SK-N-SH (cell line): Measurements from ENCODE around the gene CTNND1. TPM values are rescaled to one million over a fixed set of nuclear protein-coding genes. Genes with fewer than 3 reads are reported as not detected.

Experiments
- CTCF ChIA-PET: fragments of 300-600, 350-600 bp; formaldehyde crosslinking; extraction: SDS; loops from one replicate; lab custom pipeline; 2021; lab: Yijun Ruan, JAX
- POLR2A ChIA-PET: fragments of 350-600 bp; sonication (Branson Sonifier 250); formaldehyde crosslinking; extraction: SDS; loops from one replicate; lab custom pipeline; 2020; ENCODE audit warnings: antibody characterized with exemption, inconsistent platforms; lab: Yijun Ruan, JAX
- DNase-seq: peaks from one replicate; pipeline ENCODE4 v3.0.0; 2012
- H2AFZ ChIP-seq: fragments of 200-600 bp; sonication (generic); 2 replicates; pipeline ENCODE4 v1.8.1; 2016; ENCODE audit warnings: antibody characterized with exemption, mild to moderate bottlenecking, low read depth
- H3F3A ChIP-seq: fragments of 200-600 bp; sonication (generic); replicated peaks from 2 replicates; pipeline ENCODE3; 2016; ENCODE audit warnings: antibody characterized with exemption, mild to moderate bottlenecking; ENCODE audit not compliant: insufficient read depth
- H3K27ac ChIP-seq, 2 experiments: fragments of 200-500 bp in 1 of 2; fragments of 200-600 bp in 1 of 2; sonication (Bioruptor generic) in 1 of 2; sonication (generic), shearing (Covaris generic) in 1 of 2; 2 replicates each; pipeline versions ENCODE4 v1.5.1 to v1.6.1; 2014 to 2016; ENCODE audit warnings: low read depth in 2 of 2, inconsistent platforms in 1 of 2, low read length in 1 of 2, mild to moderate bottlenecking in 1 of 2, mixed read lengths in 1 of 2
- H3K27me3 ChIP-seq: fragments of 200-600 bp; sonication (generic), shearing (Covaris generic); 2 replicates; pipeline ENCODE4 v1.6.1; 2016; ENCODE audit warnings: mixed run types; ENCODE audit not compliant: insufficient read depth
- H3K36me3 ChIP-seq, 2 experiments: fragments of 200-500 bp in 1 of 2; fragments of 200-600 bp in 1 of 2; sonication (Bioruptor generic) in 1 of 2; sonication (generic) in 1 of 2; replicated peaks in 1 of 2; 2 replicates each; pipeline versions ENCODE3 to v1.5.1; 2014 to 2016; ENCODE audit warnings: low read length in 1 of 2, mild to moderate bottlenecking in 1 of 2; ENCODE audit not compliant: insufficient read depth in 2 of 2, control insufficient read depth in 1 of 2
- H3K4me1 ChIP-seq, 2 experiments: fragments of 200-500 bp in 1 of 2; fragments of 200-600 bp in 1 of 2; sonication (Bioruptor generic) in 1 of 2; sonication (generic), shearing (Covaris generic) in 1 of 2; 2 replicates each; pipeline versions ENCODE4 v1.5.1 to v1.6.1; 2014 to 2016; ENCODE audit warnings: low read depth in 1 of 2, low read length in 1 of 2, mixed run types in 1 of 2; ENCODE audit not compliant: insufficient read depth in 2 of 2, control insufficient read depth in 1 of 2
- H3K4me2 ChIP-seq: fragments of 200-600 bp; sonication (generic), shearing (Covaris generic); 2 replicates; pipeline ENCODE4 v1.6.1; 2017; ENCODE audit warnings: mixed run types
- H3K4me3 ChIP-seq, 2 experiments: fragments of 200-500 bp in 1 of 2; fragments of 200-600 bp in 1 of 2; sonication (Bioruptor generic) in 1 of 2; sonication (generic), shearing (Covaris generic) in 1 of 2; 2 replicates each; pipeline versions ENCODE4 v1.5.1 to v1.8.1; 2014 to 2016; ENCODE audit warnings: low read depth in 2 of 2, inconsistent platforms in 1 of 2, low read length in 1 of 2, mild to moderate bottlenecking in 1 of 2, mixed read lengths in 1 of 2, moderate library complexity in 1 of 2
- H3K79me2 ChIP-seq: fragments of 200-600 bp; sonication (generic); 2 replicates; pipeline ENCODE4 v1.8.1; 2017; ENCODE audit warnings: mild to moderate bottlenecking; ENCODE audit not compliant: insufficient read depth
- H3K9ac ChIP-seq: fragments of 200-600 bp; sonication (generic); 2 replicates; pipeline ENCODE4 v1.6.1; 2017; ENCODE audit warnings: mixed run types
- H3K9me2 ChIP-seq: fragments of 200-600 bp; sonication (generic); 2 replicates; pipeline ENCODE4 v1.6.1; 2017; ENCODE audit warnings: mixed run types
- H3K9me3 ChIP-seq: fragments of 200-600 bp; sonication (generic); 2 replicates; pipeline ENCODE4 v1.6.1; 2017; ENCODE audit warnings: mixed run types, mild to moderate bottlenecking, moderate library complexity
- H4K20me1 ChIP-seq: fragments of 200-600 bp; sonication (generic); 2 replicates; pipeline ENCODE4 v1.6.1; 2017; ENCODE audit warnings: mild to moderate bottlenecking, mixed run types; ENCODE audit not compliant: insufficient read depth
- CHD2 ChIP-seq: fragments of 150-350 bp; IDR thresholded peaks from 2 replicates; pipeline ENCODE4 v1.6.1; 2018; ENCODE audit warnings: low read length; ENCODE audit not compliant: partially characterized antibody
- FOSL2 ChIP-seq: IDR thresholded peaks from 2 replicates; pipeline ENCODE4 v1.4.0; 2012; ENCODE audit warnings: low read depth, mild to moderate bottlenecking, moderate library complexity, borderline replicate concordance
- FOXJ3 ChIP-seq: sonication (generic); formaldehyde crosslinking; IDR thresholded peaks from 2 replicates; pipeline ENCODE4 v1.5.1; 2020; ENCODE audit warnings: mild to moderate bottlenecking, missing genetic modification reagents
- GABPA ChIP-seq: IDR thresholded peaks from 2 replicates; pipeline ENCODE4 v1.4.0; 2012; ENCODE audit warnings: low read depth, mild to moderate bottlenecking
- MEF2A ChIP-seq: IDR thresholded peaks from 2 replicates; pipeline ENCODE4 v1.4.0; 2012; ENCODE audit warnings: low read depth, borderline replicate concordance
- NFIC ChIP-seq: IDR thresholded peaks from 2 replicates; pipeline ENCODE4 v1.4.0; 2012; ENCODE audit warnings: borderline replicate concordance
- NRF1 ChIP-seq: IDR thresholded peaks from 2 replicates; pipeline ENCODE4 v1.6.1; 2012; ENCODE audit warnings: low read depth, mild to moderate bottlenecking, low read length
- RAD21 ChIP-seq: IDR thresholded peaks from 2 replicates; pipeline ENCODE4 v1.6.1; 2012; ENCODE audit warnings: mild to moderate bottlenecking, low read length
- RCOR1 ChIP-seq: fragments of 150-350 bp; IDR thresholded peaks from 2 replicates; pipeline ENCODE4 v1.6.1; 2017; ENCODE audit warnings: antibody characterized with exemption, low read length
- RXRA ChIP-seq: IDR thresholded peaks from 2 replicates; pipeline ENCODE4 v1.4.0; 2012; ENCODE audit warnings: low read depth, mild to moderate bottlenecking, borderline replicate concordance
- SIN3A ChIP-seq: IDR thresholded peaks from 2 replicates; pipeline ENCODE4 v1.6.1; 2012; ENCODE audit warnings: low read depth, mild to moderate bottlenecking, low read length, moderate library complexity, borderline replicate concordance
- SMC3 ChIP-seq: IDR thresholded peaks from 2 replicates; pipeline ENCODE4 v1.6.1; 2012; ENCODE audit warnings: low read depth, low read length, improper control_type of control experiment
- TEAD4 ChIP-seq: IDR thresholded peaks from 2 replicates; pipeline ENCODE4 v1.4.0; 2012; ENCODE audit warnings: mild to moderate bottlenecking, borderline replicate concordance; ENCODE audit not compliant: insufficient read depth
- YY1 ChIP-seq: IDR thresholded peaks from 2 replicates; pipeline ENCODE4 v1.4.0; 2012; ENCODE audit warnings: low read depth, mild to moderate bottlenecking
- polyA plus RNA-seq, 3 experiments: library from polyadenylated mRNA; depleted of rRNA; stranded (reverse); fragments of >200 nt; gene quantifications; 2 replicates each; pipeline ENCODE4 v1.2.3, GENCODE V29; 2012
- TF ChIP-seq, protein P1 (sequence below): IDR thresholded peaks from 2 replicates; pipeline ENCODE4 v1.4.0; 2012; ENCODE audit warnings: low read depth, borderline replicate concordance
- TF ChIP-seq, protein P2 (sequence below): fragments of 200-600 bp; sonication (generic); IDR thresholded peaks from 2 replicates; pipeline ENCODE4 v1.6.1; 2017; ENCODE audit warnings: antibody characterized with exemption, mild to moderate bottlenecking, moderate library complexity
- TF ChIP-seq, protein P3 (sequence below): IDR thresholded peaks from 2 replicates; pipeline ENCODE4 v1.4.0; 2012; ENCODE audit warnings: low read depth
- TF ChIP-seq, protein P4 (sequence below): IDR thresholded peaks from 2 replicates; pipeline ENCODE4; 2012

Gene CTNND1
- polyA plus RNA-seq, 1 of the 3 experiments (the other 2 are of a cell fraction) = 39.4 TPM

DNA sequence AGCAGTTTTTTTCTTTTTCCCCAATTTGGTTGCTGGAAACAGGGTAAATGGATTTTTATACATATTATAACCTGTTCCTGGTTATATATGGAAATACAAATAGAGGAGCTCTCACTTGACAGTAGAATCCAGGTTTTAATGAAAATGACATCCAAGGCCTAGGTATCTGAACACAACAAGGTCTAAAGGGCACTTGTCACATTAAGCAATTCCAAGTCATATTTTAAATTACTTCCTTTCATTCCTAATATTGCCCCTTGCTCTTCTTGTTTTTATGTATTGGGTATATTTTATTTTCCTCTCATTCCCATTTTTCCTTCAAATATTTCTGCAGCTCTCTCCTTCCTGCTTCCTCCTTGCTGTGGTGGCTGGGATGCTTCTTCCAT, 27.1 kb downstream of the CTNND1 start:
- H4K20me1 ChIP-seq = peaks cover 36% of the 10 kb centered on the region
- H3K27ac ChIP-seq = no peak overlapping the region
- H3K36me3 ChIP-seq = peaks cover 0 to 13% of the 10 kb centered on the region in 2 experiments
- DNase-seq = no peak
- peaks cover 0 to 15% of the 10 kb centered on the region in 2 experiments; a peak in 2 of 4 replicates for H3K4me1 ChIP-seq
- H2AFZ ChIP-seq = no peak overlapping the region
- H3K79me2 ChIP-seq = peaks cover 97% of the 10 kb centered on the region
- H3K4me3 ChIP-seq = no peak overlapping the region
- H3K9ac ChIP-seq = no peak overlapping the region
- peaks cover 5% of the 10 kb centered on the region for H3F3A ChIP-seq
- TF ChIP-seq NRF1 (no peak), FOXJ3 (CRISPR knock-in tag) (no peak), GABPA (no peak), SIN3A (no peak), FOSL2 (no peak), RXRA (no peak), CHD2 (no peak), YY1 (no peak), SMC3 (no peak), NFIC (no peak), MEF2A (no peak), RAD21 (no peak), RCOR1 (no peak), TEAD4 (no peak)
- TF ChIP-seq, protein P1, sequence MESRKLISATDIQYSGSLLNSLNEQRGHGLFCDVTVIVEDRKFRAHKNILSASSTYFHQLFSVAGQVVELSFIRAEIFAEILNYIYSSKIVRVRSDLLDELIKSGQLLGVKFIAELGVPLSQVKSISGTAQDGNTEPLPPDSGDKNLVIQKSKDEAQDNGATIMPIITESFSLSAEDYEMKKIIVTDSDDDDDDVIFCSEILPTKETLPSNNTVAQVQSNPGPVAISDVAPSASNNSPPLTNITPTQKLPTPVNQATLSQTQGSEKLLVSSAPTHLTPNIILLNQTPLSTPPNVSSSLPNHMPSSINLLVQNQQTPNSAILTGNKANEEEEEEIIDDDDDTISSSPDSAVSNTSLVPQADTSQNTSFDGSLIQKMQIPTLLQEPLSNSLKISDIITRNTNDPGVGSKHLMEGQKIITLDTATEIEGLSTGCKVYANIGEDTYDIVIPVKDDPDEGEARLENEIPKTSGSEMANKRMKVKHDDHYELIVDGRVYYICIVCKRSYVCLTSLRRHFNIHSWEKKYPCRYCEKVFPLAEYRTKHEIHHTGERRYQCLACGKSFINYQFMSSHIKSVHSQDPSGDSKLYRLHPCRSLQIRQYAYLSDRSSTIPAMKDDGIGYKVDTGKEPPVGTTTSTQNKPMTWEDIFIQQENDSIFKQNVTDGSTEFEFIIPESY = no peak
- TF ChIP-seq, protein P2, sequence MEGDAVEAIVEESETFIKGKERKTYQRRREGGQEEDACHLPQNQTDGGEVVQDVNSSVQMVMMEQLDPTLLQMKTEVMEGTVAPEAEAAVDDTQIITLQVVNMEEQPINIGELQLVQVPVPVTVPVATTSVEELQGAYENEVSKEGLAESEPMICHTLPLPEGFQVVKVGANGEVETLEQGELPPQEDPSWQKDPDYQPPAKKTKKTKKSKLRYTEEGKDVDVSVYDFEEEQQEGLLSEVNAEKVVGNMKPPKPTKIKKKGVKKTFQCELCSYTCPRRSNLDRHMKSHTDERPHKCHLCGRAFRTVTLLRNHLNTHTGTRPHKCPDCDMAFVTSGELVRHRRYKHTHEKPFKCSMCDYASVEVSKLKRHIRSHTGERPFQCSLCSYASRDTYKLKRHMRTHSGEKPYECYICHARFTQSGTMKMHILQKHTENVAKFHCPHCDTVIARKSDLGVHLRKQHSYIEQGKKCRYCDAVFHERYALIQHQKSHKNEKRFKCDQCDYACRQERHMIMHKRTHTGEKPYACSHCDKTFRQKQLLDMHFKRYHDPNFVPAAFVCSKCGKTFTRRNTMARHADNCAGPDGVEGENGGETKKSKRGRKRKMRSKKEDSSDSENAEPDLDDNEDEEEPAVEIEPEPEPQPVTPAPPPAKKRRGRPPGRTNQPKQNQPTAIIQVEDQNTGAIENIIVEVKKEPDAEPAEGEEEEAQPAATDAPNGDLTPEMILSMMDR = no peak
- TF ChIP-seq, protein P3, sequence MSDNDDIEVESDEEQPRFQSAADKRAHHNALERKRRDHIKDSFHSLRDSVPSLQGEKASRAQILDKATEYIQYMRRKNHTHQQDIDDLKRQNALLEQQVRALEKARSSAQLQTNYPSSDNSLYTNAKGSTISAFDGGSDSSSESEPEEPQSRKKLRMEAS = no peak
- TF ChIP-seq, protein P4, sequence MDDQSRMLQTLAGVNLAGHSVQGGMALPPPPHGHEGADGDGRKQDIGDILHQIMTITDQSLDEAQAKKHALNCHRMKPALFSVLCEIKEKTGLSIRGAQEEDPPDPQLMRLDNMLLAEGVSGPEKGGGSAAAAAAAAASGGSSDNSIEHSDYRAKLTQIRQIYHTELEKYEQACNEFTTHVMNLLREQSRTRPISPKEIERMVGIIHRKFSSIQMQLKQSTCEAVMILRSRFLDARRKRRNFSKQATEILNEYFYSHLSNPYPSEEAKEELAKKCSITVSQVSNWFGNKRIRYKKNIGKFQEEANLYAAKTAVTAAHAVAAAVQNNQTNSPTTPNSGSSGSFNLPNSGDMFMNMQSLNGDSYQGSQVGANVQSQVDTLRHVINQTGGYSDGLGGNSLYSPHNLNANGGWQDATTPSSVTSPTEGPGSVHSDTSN = no peak
- CTCF ChIA-PET = interaction anchor here (1.6 to 2.1 kb wide), 2 partner anchors 10 to 12 kb away, joined by 3 to 17 read pairs; no protein-coding TSS in a partner anchor
- no peaks in the 10 kb centered on the region for H3K27me3 ChIP-seq
- H3K4me2 ChIP-seq = no peak overlapping the region
- no peaks in the 10 kb centered on the region for H3K9me3 ChIP-seq
- no peaks in the 10 kb centered on the region for H3K9me2 ChIP-seq
- POLR2A ChIA-PET = no interaction called here
